SK-N-SH treated with all-trans-retinoic acid at 6 μM for 48 hours (cell line): ENCODE results near the gene TMEM253.

Source experiments
- OSR1 ChIP-seq: fragments of 250-450 bp; sonication (Bioruptor Pico); IDR thresholded peaks from 2 replicates; pipeline ENCODE4 v1.8.0; 2022; ENCODE audit warnings: moderate library complexity, mild to moderate bottlenecking, inconsistent platforms
- TOX ChIP-seq: fragments of 250-450 bp; sonication (Bioruptor Pico); IDR thresholded peaks from 2 replicates; pipeline ENCODE4 v1.8.0; 2021; ENCODE audit warnings: mild to moderate bottlenecking, moderate library complexity, borderline replicate concordance
- ZFP30 ChIP-seq: fragments of 450-650 bp; formaldehyde crosslinking; IDR thresholded peaks from 2 replicates; pipeline ENCODE4 v1.5.0; 2022; ENCODE audit warnings: mild to moderate bottlenecking, moderate library complexity
- ZNF565 ChIP-seq: fragments of 450-650 bp; formaldehyde crosslinking; conservative IDR thresholded peaks from 2 replicates; pipeline ENCODE4 v1.5.0; 2020; ENCODE audit warnings: low read depth, mild to moderate bottlenecking, moderate library complexity
- TF ChIP-seq, protein P1 (sequence below): fragments of 250-450 bp; sonication (Bioruptor Pico); IDR thresholded peaks from 2 replicates; pipeline ENCODE4 v1.5.0; 2020; ENCODE audit warnings: mild to moderate bottlenecking, moderate library complexity

DNA sequence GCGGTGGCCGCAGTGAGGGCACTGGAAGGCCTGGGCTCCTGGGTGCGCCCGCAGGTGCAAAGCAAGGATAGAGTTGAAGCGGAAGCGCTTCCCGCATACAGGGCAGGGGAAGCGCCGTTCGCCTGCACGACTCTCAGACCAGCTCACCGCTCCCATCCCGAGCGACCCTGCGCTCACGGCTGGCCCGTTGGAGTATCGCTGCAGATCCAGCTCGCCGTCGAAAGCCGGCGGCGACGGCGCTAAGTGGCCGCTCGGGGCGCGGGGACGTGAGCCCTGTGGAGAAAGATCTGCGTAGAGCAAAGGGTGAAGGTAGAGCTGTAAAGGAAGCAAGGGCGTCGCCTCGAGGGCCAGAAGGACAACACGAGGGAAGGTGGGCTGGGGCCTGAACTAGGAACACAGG is 7.8 kb upstream of the TMEM253 start:
- TF ChIP-seq, protein P1, sequence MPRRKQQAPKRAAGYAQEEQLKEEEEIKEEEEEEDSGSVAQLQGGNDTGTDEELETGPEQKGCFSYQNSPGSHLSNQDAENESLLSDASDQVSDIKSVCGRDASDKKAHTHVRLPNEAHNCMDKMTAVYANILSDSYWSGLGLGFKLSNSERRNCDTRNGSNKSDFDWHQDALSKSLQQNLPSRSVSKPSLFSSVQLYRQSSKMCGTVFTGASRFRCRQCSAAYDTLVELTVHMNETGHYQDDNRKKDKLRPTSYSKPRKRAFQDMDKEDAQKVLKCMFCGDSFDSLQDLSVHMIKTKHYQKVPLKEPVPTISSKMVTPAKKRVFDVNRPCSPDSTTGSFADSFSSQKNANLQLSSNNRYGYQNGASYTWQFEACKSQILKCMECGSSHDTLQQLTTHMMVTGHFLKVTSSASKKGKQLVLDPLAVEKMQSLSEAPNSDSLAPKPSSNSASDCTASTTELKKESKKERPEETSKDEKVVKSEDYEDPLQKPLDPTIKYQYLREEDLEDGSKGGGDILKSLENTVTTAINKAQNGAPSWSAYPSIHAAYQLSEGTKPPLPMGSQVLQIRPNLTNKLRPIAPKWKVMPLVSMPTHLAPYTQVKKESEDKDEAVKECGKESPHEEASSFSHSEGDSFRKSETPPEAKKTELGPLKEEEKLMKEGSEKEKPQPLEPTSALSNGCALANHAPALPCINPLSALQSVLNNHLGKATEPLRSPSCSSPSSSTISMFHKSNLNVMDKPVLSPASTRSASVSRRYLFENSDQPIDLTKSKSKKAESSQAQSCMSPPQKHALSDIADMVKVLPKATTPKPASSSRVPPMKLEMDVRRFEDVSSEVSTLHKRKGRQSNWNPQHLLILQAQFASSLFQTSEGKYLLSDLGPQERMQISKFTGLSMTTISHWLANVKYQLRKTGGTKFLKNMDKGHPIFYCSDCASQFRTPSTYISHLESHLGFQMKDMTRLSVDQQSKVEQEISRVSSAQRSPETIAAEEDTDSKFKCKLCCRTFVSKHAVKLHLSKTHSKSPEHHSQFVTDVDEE (CRISPR knock-in tag), result no peak
- TF ChIP-seq ZFP30 (CRISPR knock-in tag), result no peak
- TF ChIP-seq OSR1 (CRISPR knock-in tag), result no peak
- TF ChIP-seq TOX (CRISPR knock-in tag), result no peak
- TF ChIP-seq ZNF565 (CRISPR knock-in tag), result no peak
